8988T (cell line): Measurements from ENCODE around the gene KRT83.

ENCODE experiments used
- DNase-seq: peaks from one replicate; pipeline ENCODE4 v3.0.0; 2011

KRT83 gene

GRCh38 chr12:52327830-52328500, 6.8 kb upstream of the KRT83 start:
- DNase-seq = no peak

GRCh38 chr12:52327052-52327829, 6.0 kb upstream of the KRT83 start:
- DNase-seq = peak; percentile 97

- no peak for DNase-seq
Observed at GRCh38 chr12:52324153-52324444, 2.9 kb upstream of the KRT83 start.

- DNase-seq = no peak
Observed at GRCh38 chr12:52323416-52324152, 2.4 kb upstream of the KRT83 start.

GRCh38 chr12:52323001-52323400, 1.8 kb upstream of the KRT83 start:
- no peak for DNase-seq

- DNase-seq = no peak
Observed at GRCh38 chr12:52322069-52322468, 871 bp upstream of the KRT83 start.

- DNase-seq = no peak
Observed at GRCh38 chr12:52321418-52321817, 220 bp upstream of the KRT83 start.

GRCh38 chr12:52319097-52319496, 2.1 kb downstream of the KRT83 start:
- no peak for DNase-seq

GRCh38 chr12:52318241-52318990, 2.8 kb downstream of the KRT83 start:
- DNase-seq = no peak

- DNase-seq = no peak
Observed at GRCh38 chr12:52317468-52318052, 3.6 kb downstream of the KRT83 start.

- no peak for DNase-seq
Observed at GRCh38 chr12:52316701-52317100, 4.5 kb downstream of the KRT83 start.

GRCh38 chr12:52316290-52316689, 4.9 kb downstream of the KRT83 start:
- DNase-seq = no peak

GRCh38 chr12:52315721-52316120, 5.5 kb downstream of the KRT83 start:
- DNase-seq = peak; percentile 69

GRCh38 chr12:52314511-52314910, 6.7 kb downstream of the KRT83 start:
- DNase-seq = no peak

- DNase-seq = no peak
Observed at GRCh38 chr12:52313926-52314325, 7.3 kb downstream of the KRT83 start.

- DNase-seq = no peak
Observed at GRCh38 chr12:52313461-52313860, 7.7 kb downstream of the KRT83 start.

- DNase-seq = no peak
Observed at GRCh38 chr12:52312086-52312485, 9.1 kb downstream of the KRT83 start.

GRCh38 chr12:52311285-52311648, 9.9 kb downstream of the KRT83 start:
- DNase-seq = no peak

GRCh38 chr12:52310622-52311284, 10.4 kb downstream of the KRT83 start:
- no peak for DNase-seq

- no peak for DNase-seq
Observed at GRCh38 chr12:52308806-52309425, 12.3 kb downstream of the KRT83 start.

GRCh38 chr12:52307836-52308805, 13.1 kb downstream of the KRT83 start:
- no peak for DNase-seq
